T-helper 2 cell treated with Interferon-gamma antibody and Interleukin-4, amounts not matched to agents 5 μg/mL and 100 μg/mL, for 36 hours (primary cell): ENCODE data around the gene LDOC1.
"Not testable (repeated sequence)": the region's sequence is repeated elsewhere in the genome, so short reads cannot be mapped to it uniquely, and the experiment has no call there.

ENCODE experiments used
- DNase-seq: peaks from one replicate; pipeline ENCODE4 v3.0.0; 2021; ENCODE audit warnings: low spot score
- H3K27ac Mint-ChIP-seq: one replicate; pipeline ENCODE4 v1.8.0; 2021; ENCODE audit warnings: mild to moderate bottlenecking, mixed read lengths
- H3K27me3 Mint-ChIP-seq: one replicate; pipeline ENCODE4 v1.8.0; 2021; ENCODE audit warnings: low read depth, mixed read lengths
- H3K36me3 Mint-ChIP-seq: one replicate; pipeline ENCODE4 v1.8.0; 2021; ENCODE audit warnings: low read depth, mixed read lengths
- H3K4me1 Mint-ChIP-seq: one replicate; pipeline ENCODE4 v1.8.0; 2021; ENCODE audit warnings: low read depth, mixed read lengths
- H3K4me3 Mint-ChIP-seq: one replicate; pipeline ENCODE4 v1.8.0; 2022; ENCODE audit warnings: mild to moderate bottlenecking, moderate library complexity, mixed read lengths
- H3K9me3 Mint-ChIP-seq: one replicate; pipeline ENCODE4 v1.8.0; 2021; ENCODE audit warnings: mixed read lengths

LDOC1 gene

DNA sequence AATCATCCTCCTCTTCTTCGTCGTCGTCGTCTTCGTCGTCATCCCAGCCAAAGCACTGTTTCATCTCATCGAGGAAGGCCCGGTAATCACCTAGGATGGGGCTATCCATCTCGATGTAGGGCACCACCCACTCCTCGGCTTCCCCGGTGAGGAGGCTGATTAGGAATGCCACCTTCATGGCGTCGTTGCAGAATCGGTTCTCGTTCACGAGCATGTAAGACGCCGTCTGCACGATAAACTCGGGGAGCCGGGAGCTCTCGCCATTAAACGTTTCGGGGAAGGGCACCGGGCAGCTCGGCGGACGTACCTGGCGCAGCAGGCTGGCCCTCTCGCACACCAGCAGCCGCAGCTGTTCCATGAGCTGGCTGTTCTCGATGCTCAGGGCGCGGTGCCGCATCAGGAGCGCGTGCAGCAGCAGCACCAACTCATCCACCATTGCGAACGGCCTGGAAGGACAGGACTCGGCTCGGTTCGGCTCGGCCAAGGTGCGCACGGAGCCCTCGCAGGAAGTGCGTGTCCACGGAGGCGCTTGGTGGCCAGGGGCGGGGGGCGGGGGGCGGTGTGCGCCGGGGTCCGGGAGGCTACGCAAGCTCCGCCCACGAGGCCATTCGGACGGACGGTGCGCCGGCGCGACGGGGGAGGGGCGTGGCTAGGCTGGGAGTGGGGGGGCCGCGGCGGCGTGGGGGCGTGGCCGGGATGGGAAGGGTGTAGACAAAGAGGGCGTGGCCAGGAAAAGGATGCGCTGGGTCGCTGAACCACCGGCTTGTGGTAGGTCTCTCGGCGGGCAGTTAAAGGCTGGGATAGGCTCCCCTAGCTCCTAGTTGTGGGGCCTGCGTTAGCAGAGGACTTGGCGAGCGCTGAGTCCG is at the start of gene LDOC1:
LDOC1 (minus strand) TSS at position 544 of the 866 bp plus-strand sequence; CDS start at position 436, 108 bp downstream.
- H3K4me1 Mint-ChIP-seq = peaks cover 2% of the 10 kb centered on the region
- no peaks in the 10 kb centered on the region for H3K9me3 Mint-ChIP-seq
- H3K27me3 Mint-ChIP-seq = no peaks in the 10 kb centered on the region
- H3K36me3 Mint-ChIP-seq = no peaks in the 10 kb centered on the region
- peak within 1 kb of the TSS; percentile 45 for H3K27ac Mint-ChIP-seq
- DNase-seq = peak; percentile 48
- peak within 1 kb of the TSS; percentile 76 for H3K4me3 Mint-ChIP-seq

DNA sequence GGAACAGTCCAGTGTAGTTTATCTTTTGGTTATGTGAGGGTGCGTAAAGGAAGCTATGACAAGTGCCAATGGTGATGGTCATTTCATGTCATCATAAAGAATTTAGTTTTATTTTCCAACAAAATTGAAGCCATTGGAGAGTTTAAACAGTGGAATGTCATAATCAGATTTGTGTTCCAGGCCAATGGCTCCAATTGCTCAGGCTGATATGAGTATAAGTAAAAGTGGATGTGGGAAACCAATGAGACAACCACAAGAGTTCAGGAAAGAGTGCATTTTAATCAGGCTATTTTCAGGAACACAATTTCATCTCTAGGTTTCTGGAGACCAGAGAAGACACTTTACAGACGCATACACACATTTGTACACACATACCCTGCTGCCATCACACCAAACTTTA is 44.7 kb upstream of the LDOC1 start:
- H3K36me3 Mint-ChIP-seq = no peaks in the 10 kb centered on the region
- H3K27ac Mint-ChIP-seq = no peak overlapping the region
- H3K9me3 Mint-ChIP-seq = peaks cover 4% of the 10 kb centered on the region
- H3K4me3 Mint-ChIP-seq = no peak overlapping the region
- no peaks in the 10 kb centered on the region for H3K4me1 Mint-ChIP-seq
- no peaks in the 10 kb centered on the region for H3K27me3 Mint-ChIP-seq
- no peak for DNase-seq

DNA sequence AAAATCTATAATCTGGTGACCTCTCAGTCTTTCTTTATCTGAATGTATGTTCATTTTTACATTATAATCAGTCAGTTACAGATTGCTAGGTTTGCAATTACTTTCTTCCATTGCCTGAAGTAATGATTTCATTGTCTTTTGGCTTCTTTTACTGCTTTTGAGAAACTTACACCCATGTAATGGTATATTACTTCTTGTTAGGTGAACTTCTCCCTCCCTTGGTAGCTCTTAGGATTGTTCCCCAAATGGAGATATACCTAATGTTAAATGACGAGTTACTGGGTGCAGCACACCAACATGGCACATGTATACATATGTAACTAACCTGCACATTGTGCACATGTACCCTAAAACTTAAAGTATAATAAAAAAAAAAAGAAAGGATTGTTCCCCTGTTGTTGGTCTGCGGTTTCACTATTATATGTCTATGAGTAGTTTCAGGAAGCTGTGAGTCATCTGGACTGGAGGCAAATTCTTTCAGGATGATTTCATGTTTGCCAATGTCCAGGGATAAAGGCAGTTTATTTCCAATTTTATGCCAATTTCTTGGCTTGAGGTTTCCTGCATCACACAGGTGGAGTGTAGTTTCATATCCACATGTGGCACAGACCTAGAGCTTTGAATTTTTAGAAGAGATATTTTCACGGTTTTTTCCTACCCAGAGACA is 43.5 kb upstream of the LDOC1 start:
- Mint-ChIP-seq H3K9me3 (peaks cover 4% of the 10 kb centered on the region), H3K4me3 (no peak overlapping the region), H3K27me3 (no peaks in the 10 kb centered on the region), H3K27ac (no peak overlapping the region), H3K4me1 (no peaks in the 10 kb centered on the region), H3K36me3 (no peaks in the 10 kb centered on the region)
- no peak for DNase-seq

DNA sequence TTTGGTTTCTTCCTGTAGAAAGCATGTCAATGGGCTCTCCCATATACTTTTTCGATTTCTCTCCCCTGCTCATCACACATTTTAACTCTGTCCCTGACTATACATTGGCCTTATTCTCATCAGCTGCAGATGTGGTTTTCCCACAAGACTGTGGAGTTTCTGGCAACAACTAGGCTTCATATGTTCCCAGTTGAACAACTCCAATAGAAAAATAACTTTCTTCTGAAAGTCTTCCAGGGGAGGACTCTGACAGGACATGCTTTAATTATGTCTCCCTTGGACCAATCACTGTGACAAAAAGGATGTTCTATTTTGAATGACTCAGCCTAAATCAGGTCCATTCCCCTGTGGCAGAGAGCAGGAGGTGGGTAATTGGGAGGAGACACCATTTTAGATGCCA is 37.3 kb upstream of the LDOC1 start:
- Mint-ChIP-seq H3K9me3 (no peaks in the 10 kb centered on the region), H3K27me3 (no peaks in the 10 kb centered on the region), H3K36me3 (no peaks in the 10 kb centered on the region), H3K4me3 (no peak overlapping the region), H3K4me1 (no peaks in the 10 kb centered on the region), H3K27ac (no peak overlapping the region)
- DNase-seq = no peak

DNA sequence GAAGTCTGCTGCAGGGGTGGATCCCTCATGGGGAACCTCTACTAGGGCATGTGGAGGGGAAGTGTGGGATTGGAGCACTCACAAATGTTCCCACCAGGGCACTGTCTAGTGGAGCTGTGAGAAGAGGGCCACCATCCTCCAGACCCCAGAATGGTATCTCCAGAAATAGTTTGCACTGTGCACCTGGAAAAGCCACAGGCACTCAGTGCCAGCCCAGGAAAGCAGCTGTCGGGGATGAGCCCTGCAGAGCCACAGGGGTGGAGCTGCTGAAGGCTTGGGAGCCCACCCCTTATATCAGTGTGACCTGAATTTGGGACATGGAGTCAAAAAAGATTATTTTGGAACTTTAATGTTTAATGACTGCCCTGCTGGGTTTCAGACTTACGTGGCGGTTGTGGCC is 25.0 kb upstream of the LDOC1 start:
- no peak for DNase-seq
- H3K36me3 Mint-ChIP-seq = no peaks in the 10 kb centered on the region
- no peaks in the 10 kb centered on the region for H3K4me1 Mint-ChIP-seq
- H3K9me3 Mint-ChIP-seq = no peaks in the 10 kb centered on the region
- H3K4me3 Mint-ChIP-seq = no peak overlapping the region
- H3K27me3 Mint-ChIP-seq = no peaks in the 10 kb centered on the region
- H3K27ac Mint-ChIP-seq = no peak overlapping the region

DNA sequence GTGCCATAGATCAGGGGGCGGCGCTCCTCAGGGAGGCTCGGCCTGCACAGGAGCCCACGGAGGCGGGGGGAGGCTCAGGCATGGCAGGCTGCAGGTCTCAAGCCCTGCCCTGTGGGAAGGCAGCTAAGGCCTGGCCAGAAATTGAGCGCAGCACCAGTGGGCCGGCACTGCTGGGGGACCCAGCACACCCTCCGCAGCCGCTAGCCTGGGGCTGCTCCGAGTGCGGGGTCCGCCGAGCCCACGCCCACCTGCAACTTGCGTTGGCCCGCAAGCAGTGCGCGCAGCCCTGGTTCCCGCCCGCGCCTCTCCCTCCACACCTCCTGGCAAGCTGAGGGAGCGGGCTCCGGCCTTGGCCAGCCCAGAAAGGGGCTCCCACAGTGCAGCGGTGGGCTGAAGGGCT is 11.6 kb upstream of the LDOC1 start:
- not testable (repeated sequence) for H3K27ac Mint-ChIP-seq, H3K36me3 Mint-ChIP-seq, H3K9me3 Mint-ChIP-seq, H3K4me3 Mint-ChIP-seq, H3K27me3 Mint-ChIP-seq, DNase-seq, H3K4me1 Mint-ChIP-seq

DNA sequence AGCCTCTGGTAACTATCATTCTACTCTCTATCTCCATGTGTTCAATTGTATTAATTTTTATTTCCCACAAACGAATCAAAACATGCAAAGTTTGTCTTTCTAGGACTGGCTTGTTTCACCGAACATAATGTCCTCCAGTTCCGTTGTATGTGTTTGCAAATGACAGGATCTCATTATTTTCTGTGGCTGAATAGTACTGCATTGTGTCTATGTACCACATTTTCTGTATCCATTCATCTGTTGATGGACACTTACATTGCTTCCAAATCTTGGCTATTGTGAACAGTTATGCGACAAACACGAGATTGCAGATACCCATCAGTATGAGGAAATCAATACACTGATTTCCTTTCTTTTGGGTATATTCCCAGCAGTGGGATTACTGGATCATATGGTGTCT is 8.4 kb upstream of the LDOC1 start:
- H3K27me3 Mint-ChIP-seq = no peaks in the 10 kb centered on the region
- H3K9me3 Mint-ChIP-seq = no peaks in the 10 kb centered on the region
- no peaks in the 10 kb centered on the region for H3K4me1 Mint-ChIP-seq
- no peak overlapping the region for H3K27ac Mint-ChIP-seq
- H3K4me3 Mint-ChIP-seq = no peak overlapping the region
- H3K36me3 Mint-ChIP-seq = no peaks in the 10 kb centered on the region
- DNase-seq = no peak

DNA sequence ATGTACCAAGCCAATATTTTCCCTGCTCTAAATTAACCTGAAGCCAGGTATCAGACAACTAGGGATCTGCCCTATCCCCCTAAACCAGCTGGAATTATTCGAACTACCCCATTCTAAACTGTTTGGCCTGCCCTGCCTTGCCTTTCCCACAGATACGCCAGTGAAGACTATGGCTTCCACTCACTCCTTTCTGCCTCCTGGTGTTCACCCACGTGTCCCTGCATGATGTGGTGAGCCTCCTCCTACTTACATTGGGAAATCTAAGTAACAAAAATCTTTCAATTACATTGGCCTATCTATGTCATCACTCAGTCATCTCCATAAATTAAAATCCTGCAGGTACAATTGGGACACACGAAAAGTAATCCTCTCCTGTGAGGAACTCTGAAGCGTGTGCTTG is 6.1 kb upstream of the LDOC1 start:
- Mint-ChIP-seq H3K4me1 (no peaks in the 10 kb centered on the region), H3K27ac (no peak overlapping the region), H3K27me3 (no peaks in the 10 kb centered on the region), H3K36me3 (no peaks in the 10 kb centered on the region), H3K9me3 (no peaks in the 10 kb centered on the region), H3K4me3 (no peak overlapping the region)
- no peak for DNase-seq

DNA sequence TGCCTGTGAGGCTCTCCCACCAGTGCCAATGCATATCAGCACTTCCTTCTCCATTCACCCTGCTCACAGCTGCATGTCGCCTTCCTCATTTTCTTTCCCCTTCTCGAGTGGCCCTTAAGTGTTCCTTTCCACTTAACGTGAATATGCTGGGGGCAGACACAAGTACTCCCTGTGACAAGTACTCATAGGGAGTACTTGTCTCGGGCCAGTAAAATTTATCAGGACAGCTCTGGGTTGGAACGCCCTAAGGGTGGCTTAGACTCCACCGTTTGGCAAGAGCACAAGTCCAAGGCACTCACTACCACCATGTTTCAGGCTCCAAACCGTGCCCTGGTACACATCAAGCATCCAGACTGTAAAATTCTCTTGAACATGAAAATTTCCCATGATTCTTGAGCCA is 3.9 kb upstream of the LDOC1 start:
- no peak for DNase-seq
- Mint-ChIP-seq H3K4me3 (no peak overlapping the region), H3K4me1 (peaks cover 2% of the 10 kb centered on the region), H3K36me3 (no peaks in the 10 kb centered on the region), H3K27me3 (no peaks in the 10 kb centered on the region), H3K9me3 (no peaks in the 10 kb centered on the region), H3K27ac (no peak overlapping the region)

DNA sequence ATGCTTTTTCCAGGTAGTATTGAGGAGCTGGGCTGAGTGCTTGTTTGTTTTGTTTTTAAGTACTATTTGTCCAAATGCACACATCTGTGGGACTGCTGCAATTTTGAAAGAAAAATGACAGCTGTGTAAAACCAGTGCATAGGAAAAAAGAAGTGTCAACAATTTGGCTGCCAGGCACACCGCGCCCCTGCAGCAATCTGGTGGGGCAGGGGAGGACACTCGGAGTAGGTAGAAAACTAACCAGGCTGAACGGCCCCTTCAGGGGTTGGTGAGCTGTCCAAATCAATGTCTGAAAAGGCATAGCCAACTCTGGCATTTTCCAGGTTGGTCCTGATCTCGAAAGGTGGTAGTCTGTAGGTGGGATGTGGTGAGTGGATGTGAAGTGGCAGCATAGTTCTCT is 1.1 kb downstream of the LDOC1 start:
- H3K4me3 Mint-ChIP-seq = peak overlapping the region; percentile 68
- H3K27me3 Mint-ChIP-seq = no peaks in the 10 kb centered on the region
- no peaks in the 10 kb centered on the region for H3K9me3 Mint-ChIP-seq
- DNase-seq = no peak
- no peak overlapping the region for H3K27ac Mint-ChIP-seq
- H3K36me3 Mint-ChIP-seq = no peaks in the 10 kb centered on the region
- H3K4me1 Mint-ChIP-seq = peaks cover 2% of the 10 kb centered on the region

DNA sequence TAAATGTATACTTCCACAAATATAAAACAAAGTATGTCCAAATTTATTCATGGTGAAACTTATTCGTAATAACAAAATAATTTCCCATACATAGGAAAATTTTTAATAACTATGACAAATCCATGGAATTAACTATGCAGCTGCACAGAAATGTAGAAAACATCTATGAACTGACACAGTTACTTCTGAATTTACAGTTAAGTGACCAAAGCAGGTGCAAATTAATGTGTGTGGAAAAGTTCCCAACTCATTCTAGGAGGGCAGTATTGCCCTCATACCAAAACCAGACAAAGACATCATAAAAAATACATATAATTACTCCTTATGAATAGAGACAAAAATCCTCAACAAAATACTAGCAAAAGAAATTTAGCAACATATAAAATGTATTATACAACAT is 12.5 kb downstream of the LDOC1 start:
- no peaks in the 10 kb centered on the region for H3K27me3 Mint-ChIP-seq
- no peak overlapping the region for H3K4me3 Mint-ChIP-seq
- H3K36me3 Mint-ChIP-seq = no peaks in the 10 kb centered on the region
- no peak for DNase-seq
- H3K4me1 Mint-ChIP-seq = no peaks in the 10 kb centered on the region
- no peaks in the 10 kb centered on the region for H3K9me3 Mint-ChIP-seq
- H3K27ac Mint-ChIP-seq = no peak overlapping the region

DNA sequence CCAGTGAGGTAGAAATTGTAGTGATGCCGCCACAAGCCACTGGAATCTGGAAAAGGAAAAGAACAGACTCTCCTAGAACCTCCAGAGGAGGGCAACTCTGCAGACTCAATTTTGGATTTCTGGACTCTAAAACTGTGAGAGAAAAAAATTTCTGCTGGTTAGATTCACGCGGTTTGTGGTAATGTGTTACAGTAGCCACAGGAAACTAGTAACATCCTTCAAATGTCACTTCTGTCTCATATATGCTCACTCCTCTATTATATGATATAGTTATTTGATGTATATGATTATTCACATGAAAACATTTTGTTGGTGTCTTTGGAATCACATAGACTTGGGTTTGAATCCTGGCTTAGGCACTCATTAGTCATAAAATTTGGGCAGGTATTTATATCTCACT is 18.8 kb downstream of the LDOC1 start:
- Mint-ChIP-seq H3K9me3 (peaks cover 15% of the 10 kb centered on the region), H3K27me3 (no peaks in the 10 kb centered on the region), H3K4me3 (no peak overlapping the region), H3K36me3 (no peaks in the 10 kb centered on the region), H3K27ac (no peak overlapping the region), H3K4me1 (peaks cover 5% of the 10 kb centered on the region)
- DNase-seq = no peak

DNA sequence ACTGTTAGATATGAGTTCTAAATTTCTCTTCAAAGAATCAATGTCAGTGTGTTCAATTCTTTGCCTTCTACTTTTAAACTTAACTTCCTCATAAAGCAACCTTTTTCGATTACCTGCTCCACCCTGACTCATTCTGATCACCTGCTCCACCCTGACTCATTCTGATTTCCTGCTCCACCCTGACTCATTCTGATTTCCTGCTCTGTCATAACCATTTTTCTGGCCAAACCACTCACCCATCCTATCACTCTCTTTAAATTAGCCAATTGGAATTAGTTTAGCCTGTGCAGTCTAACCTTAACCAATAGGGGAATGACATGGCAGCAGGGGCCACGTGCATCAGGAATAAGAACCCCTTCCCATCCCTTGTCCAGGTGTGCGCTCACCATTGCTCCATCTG is 21.7 kb downstream of the LDOC1 start:
- Mint-ChIP-seq H3K9me3 (peaks cover 24% of the 10 kb centered on the region), H3K27ac (peak overlapping the region; percentile 38)
- H3K4me3 Mint-ChIP-seq, H3K4me1 Mint-ChIP-seq, H3K36me3 Mint-ChIP-seq, H3K27me3 Mint-ChIP-seq, DNase-seq: not testable (repeated sequence)

DNA sequence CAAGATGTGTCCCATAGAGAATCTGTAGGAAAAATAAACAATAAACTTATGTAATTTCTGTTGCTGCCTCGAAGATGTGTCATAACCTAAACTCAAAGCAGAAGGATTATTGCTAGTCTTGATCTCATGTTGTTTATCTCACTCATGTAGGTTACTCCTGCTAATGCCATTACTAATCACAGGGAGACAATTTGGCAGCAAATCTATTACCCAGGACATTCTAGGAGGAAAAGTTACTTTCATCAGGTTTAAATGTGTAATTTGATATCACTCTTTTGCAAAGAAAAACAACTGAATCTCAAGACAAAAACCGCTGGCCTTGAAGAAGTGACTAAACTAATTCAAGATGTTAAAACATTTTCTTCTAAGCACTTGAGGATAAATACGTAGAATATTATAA is 34.0 kb downstream of the LDOC1 start:
- H3K27ac Mint-ChIP-seq = no peak overlapping the region
- H3K27me3 Mint-ChIP-seq = no peaks in the 10 kb centered on the region
- no peaks in the 10 kb centered on the region for H3K4me1 Mint-ChIP-seq

More for the DNA sequence above, 34.0 kb downstream of the LDOC1 start:
- H3K36me3 Mint-ChIP-seq = no peaks in the 10 kb centered on the region
- DNase-seq = no peak
- no peaks in the 10 kb centered on the region for H3K9me3 Mint-ChIP-seq
- no peak overlapping the region for H3K4me3 Mint-ChIP-seq
